HL-60 (cell line): ENCODE results near the gene JPT2.

Experiments used
- DNase-seq, 2 experiments: peaks; one replicate each; pipeline ENCODE4 v3.0.0-alpha.2; 2010 to 2020; ENCODE audit warnings: low read depth in 1 of 2, low spot score in 1 of 2
- H3K27ac ChIP-seq: fragments of 250-450 bp; sonication (Bioruptor Pico); replicated peaks from 2 replicates; pipeline ENCODE4 v1.5.1; 2020; ENCODE audit warnings: mild to moderate bottlenecking, moderate library complexity
- H3K27me3 ChIP-seq: fragments of 250-450 bp; sonication (Bioruptor Pico); 2 replicates; pipeline ENCODE4 v1.5.1; 2021; ENCODE audit warnings: mild to moderate bottlenecking, moderate library complexity; ENCODE audit not compliant: insufficient read depth, poor library complexity, severe bottlenecking
- H3K4me3 ChIP-seq: replicated peaks from 2 replicates; pipeline ENCODE4 v1.5.1; 2011; ENCODE audit warnings: mild to moderate bottlenecking, control low read depth, low read length; ENCODE audit not compliant: insufficient read depth
- CTCF ChIP-seq: IDR thresholded peaks from one replicate; pipeline ENCODE4 v1.5.1; 2011; ENCODE audit warnings: low read length, control low read depth, inconsistent platforms; ENCODE audit not compliant: insufficient read depth
- GABPA ChIP-seq: IDR thresholded peaks from 2 replicates; pipeline ENCODE4 v1.6.1; 2012; ENCODE audit warnings: low read depth
- POLR2AphosphoS5 ChIP-seq: IDR thresholded peaks from 2 replicates; pipeline ENCODE4 v1.6.1; 2012; ENCODE audit warnings: low read depth
- REST ChIP-seq: IDR thresholded peaks from 2 replicates; pipeline ENCODE4 v1.6.1; 2012; ENCODE audit warnings: low read depth; ENCODE audit not compliant: insufficient replicate concordance
- SPI1 ChIP-seq: IDR thresholded peaks from 2 replicates; pipeline ENCODE4 v1.6.1; 2012; ENCODE audit warnings: low read depth, mild to moderate bottlenecking, borderline replicate concordance

The JPT2 gene

DNA sequence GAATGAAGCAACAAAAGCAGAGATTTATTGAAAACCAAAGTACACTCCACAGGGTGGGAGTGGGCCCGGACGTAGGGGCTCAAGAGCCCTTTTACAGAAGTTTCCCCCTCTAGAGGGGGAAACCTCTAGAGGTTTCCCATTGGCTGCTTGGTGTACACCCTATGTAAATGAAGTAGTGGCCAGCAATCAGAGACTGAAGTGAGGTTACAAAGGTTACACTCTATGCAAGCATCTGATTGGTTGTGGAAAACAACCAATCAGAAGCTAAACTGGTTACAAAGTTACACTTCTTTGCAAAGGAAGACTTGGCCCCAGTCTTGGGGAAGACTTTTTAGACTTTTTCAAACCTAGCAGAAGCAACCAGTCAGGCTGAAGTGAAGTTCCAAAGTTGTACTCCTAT is 38.8 kb upstream of the JPT2 start:
- H3K27ac ChIP-seq: no peak overlapping the region
- TF ChIP-seq REST (no peak), GABPA (no peak)
- DNase-seq: no peak
- no peak overlapping the region for H3K4me3 ChIP-seq
- H3K27me3 ChIP-seq: no peaks in the 10 kb centered on the region

DNA sequence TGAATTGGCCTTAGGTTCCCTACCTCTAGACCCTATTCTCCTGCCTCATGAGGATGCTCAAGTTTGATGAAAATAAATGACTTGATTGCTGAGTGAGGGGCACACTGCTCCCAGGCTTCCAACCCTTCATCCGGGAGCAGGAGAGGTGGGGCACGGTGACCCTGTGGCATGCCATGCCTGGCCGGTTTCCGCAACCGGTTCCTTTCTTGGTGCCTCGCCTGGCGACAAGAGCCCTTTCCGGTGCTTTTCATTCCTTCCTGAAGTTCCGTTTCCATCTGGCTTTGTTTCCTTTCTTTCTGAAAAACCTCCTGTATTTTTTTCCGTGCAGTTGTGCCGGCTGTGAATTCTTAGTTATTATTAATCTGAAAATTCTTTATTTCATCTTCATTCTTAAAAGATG is 38.2 kb upstream of the JPT2 start:
- TF ChIP-seq SPI1: no peak
- TF ChIP-seq POLR2AphosphoS5: no peak
- no peak for TF ChIP-seq CTCF
- TF ChIP-seq REST: no peak
- no peak for TF ChIP-seq GABPA
- Histone ChIP-seq H3K4me3 (no peak overlapping the region), H3K27ac (no peak overlapping the region), H3K27me3 (no peaks in the 10 kb centered on the region)
- DNase-seq: no peak

DNA sequence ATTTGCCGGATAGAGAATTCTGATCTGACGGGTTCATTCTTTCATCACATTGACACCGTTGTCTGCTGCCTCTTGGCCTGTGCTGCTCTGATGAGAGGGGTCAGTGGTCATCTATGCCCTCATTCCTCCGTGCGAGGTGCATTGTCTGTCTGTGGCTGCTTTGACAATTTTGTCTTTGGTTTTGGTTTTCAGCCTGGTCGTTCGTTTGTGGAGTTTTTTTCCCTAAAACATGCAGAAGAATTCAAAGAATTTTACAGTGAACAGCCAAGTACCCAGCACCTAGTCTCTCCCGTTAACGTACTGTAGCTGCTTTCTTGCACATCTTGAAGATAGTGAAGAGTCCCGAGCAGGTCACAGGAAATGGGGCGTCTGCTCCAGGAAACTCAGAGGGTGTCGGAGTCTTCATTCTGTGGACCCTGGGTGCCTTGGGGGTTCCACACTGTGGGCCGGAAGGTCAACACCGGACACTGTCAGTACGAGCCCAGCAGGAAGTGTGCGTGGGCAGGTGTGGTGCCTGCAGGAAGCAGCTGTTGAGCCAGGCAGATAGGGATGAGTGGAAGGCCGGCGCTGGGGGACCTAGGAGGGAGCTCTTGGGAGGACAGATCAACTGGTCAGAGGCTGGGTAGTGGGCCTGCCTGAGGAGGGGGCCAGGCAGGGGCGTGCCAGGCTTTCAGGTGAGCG is 37.7 kb upstream of the JPT2 start:
- no peak for TF ChIP-seq REST
- no peak for TF ChIP-seq GABPA
- TF ChIP-seq CTCF: no peak
- TF ChIP-seq POLR2AphosphoS5: no peak
- TF ChIP-seq SPI1: no peak
- Histone ChIP-seq H3K27me3 (no peaks in the 10 kb centered on the region), H3K4me3 (no peak overlapping the region), H3K27ac (no peak overlapping the region)
- DNase-seq: no peak

- H3K4me3 ChIP-seq: no peak overlapping the region
- H3K27me3 ChIP-seq: no peaks in the 10 kb centered on the region
- TF ChIP-seq REST: no peak
- no peak for TF ChIP-seq CTCF
- no peak for TF ChIP-seq SPI1
- TF ChIP-seq POLR2AphosphoS5: no peak
- TF ChIP-seq GABPA: no peak
- DNase-seq: no peak
- no peak overlapping the region for H3K27ac ChIP-seq
Observed at GRCh38 chr16:1641261-1641660, 36.8 kb upstream of the JPT2 start.
